Measurements from ENCODE around the gene RING1.

DNA sequence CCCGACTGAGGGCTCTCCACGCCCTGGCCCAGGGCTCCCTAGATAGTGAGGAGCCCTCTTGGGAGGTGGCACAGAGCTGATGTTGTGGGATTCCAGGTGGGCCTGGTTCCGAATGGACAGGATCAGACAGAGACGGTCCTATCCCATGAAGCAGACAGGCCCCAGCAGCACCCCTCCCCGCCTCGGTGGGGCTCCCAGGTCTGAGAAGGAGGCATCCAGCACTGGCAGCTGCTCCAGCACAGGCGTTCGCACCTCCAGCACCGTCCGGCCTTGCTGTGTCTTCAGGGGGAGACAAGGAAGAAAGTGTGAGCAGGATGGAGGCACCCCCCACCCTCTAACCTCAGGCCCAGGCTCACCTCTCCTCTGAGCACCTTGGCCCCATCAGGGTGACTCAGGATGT lies 44.8 kb upstream of the RING1 start:
- TF ChIP-seq, protein P1, sequence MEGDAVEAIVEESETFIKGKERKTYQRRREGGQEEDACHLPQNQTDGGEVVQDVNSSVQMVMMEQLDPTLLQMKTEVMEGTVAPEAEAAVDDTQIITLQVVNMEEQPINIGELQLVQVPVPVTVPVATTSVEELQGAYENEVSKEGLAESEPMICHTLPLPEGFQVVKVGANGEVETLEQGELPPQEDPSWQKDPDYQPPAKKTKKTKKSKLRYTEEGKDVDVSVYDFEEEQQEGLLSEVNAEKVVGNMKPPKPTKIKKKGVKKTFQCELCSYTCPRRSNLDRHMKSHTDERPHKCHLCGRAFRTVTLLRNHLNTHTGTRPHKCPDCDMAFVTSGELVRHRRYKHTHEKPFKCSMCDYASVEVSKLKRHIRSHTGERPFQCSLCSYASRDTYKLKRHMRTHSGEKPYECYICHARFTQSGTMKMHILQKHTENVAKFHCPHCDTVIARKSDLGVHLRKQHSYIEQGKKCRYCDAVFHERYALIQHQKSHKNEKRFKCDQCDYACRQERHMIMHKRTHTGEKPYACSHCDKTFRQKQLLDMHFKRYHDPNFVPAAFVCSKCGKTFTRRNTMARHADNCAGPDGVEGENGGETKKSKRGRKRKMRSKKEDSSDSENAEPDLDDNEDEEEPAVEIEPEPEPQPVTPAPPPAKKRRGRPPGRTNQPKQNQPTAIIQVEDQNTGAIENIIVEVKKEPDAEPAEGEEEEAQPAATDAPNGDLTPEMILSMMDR (IDR thresholded peaks at IDR 0.05), result no peak
- TF ChIP-seq POLR2A (IDR thresholded peaks at IDR 0.05), result no peak

All from uterus (tissue), 2 donors.